NCI-H1092 treated with DMSO at 0.1 percent for 48 hours (cell line): ENCODE measurements around the gene ARL13B.
"Not testable (repeated sequence)": the region's sequence is repeated elsewhere in the genome, so short reads cannot be mapped to it uniquely, and the experiment has no call there.

Source experiments
- DNase-seq: peaks from one replicate; lab custom pipeline; 2025; lab: John Stamatoyannopoulos, UW

Gene ARL13B

GRCh38 chr3:94001191-94001590 is 21.2 kb downstream of the ARL13B start:
- no peak for DNase-seq

GRCh38 chr3:94001827-94002495 is 22.0 kb downstream of the ARL13B start:
- DNase-seq = no peak

- DNase-seq = peak; percentile 23
These were observed 24.5 kb downstream of the ARL13B start for GRCh38 chr3:94004301-94004910.

GRCh38 chr3:94008253-94008652 is 28.3 kb downstream of the ARL13B start:
- DNase-seq = no peak

GRCh38 chr3:94009608-94010007 is 29.7 kb downstream of the ARL13B start:
- no peak for DNase-seq

GRCh38 chr3:94011233-94011711 is 31.3 kb downstream of the ARL13B start:
- DNase-seq = no peak

- no peak for DNase-seq
These were observed 32.2 kb downstream of the ARL13B start for GRCh38 chr3:94012185-94012584.

- DNase-seq = no peak
These were observed 35.1 kb downstream of the ARL13B start for GRCh38 chr3:94015025-94015424.

- DNase-seq = no peak
These were observed 39.7 kb downstream of the ARL13B start for GRCh38 chr3:94019659-94020058.

- no peak for DNase-seq
These were observed 40.3 kb downstream of the ARL13B start for GRCh38 chr3:94020293-94020692.

GRCh38 chr3:94024385-94024784 is 44.4 kb downstream of the ARL13B start:
- no peak for DNase-seq

GRCh38 chr3:94026623-94027022 is 46.7 kb downstream of the ARL13B start:
- DNase-seq = no peak

- DNase-seq = peak; percentile 61
These were observed 48.3 kb downstream of the ARL13B start, which contains the start of gene STX19 for GRCh38 chr3:94028093-94028837. Gene STX19, minus strand, starts transcription at chr3:94028597. Its CDS starts 13,328 bp downstream, at chr3:94015269.

GRCh38 chr3:94036909-94037507 is 57.1 kb downstream of the ARL13B start:
- no peak for DNase-seq

GRCh38 chr3:94043285-94043684 is 63.3 kb downstream of the ARL13B start:
- no peak for DNase-seq

GRCh38 chr3:94044100-94044936 is 64.4 kb downstream of the ARL13B start:
- DNase-seq = not testable (repeated sequence)

GRCh38 chr3:94046533-94046932 is 66.6 kb downstream of the ARL13B start:
- DNase-seq = no peak

GRCh38 chr3:94049267-94049666 is 69.3 kb downstream of the ARL13B start:
- DNase-seq = no peak

GRCh38 chr3:94050546-94050945 is 70.6 kb downstream of the ARL13B start:
- DNase-seq = no peak

- no peak for DNase-seq
These were observed 81.3 kb downstream of the ARL13B start for GRCh38 chr3:94061297-94061696.
